ENCODE results near the gene MAP3K14.

- TF ChIP-seq CTCF (IDR thresholded peaks at IDR 0.05) (no peak), POLR2A (IDR thresholded peaks at IDR 0.05) (no peak)
Measured at GRCh38 chr17:45366049-45366448, 49.2 kb upstream of the MAP3K14 start.
